Raji (cell line): ENCODE measurements around the gene DPP4.

ENCODE experiments used
- POLR2A ChIP-seq: IDR thresholded peaks from 2 replicates; pipeline ENCODE4 v1.6.1; 2011; ENCODE audit warnings: low read depth, low read length, control low read depth; ENCODE audit not compliant: insufficient read depth

The DPP4 gene

DNA sequence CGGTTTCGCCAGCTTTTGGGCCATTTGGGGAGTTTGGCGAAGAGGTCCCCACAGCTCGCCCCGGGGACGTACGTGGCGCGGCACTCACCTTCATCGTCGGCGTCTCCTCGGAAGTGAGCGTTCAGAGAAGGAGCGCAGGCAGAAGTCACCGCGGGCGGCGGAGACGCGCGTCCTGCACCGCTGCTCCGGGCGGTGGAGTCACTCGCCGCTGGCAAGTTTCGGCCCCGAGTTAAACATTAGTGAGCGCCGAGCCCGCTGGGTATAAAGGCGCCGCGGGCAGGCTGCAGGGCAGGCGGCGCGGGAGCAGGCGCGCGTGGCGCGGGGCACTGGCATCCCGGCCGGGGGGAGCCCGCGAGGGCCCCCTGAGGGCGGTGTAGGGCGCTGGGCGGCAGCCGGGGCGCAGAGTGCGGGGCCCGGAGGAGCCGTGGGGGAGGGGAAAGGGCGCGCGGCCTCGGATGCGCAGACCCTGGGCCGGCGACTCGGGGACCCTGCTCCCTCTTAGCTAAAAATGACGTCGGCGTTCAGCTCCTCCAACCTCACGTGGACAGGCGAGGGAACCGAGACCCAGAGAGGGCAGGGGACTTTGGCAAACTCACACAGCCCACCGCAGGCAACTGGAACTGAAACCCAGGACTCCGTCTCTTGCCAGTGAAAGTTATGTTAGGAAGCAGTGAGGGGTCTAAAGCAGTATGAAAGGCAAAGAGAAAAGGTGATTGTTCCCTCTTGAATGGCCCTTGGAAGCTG is at the start of gene DPP4:
DPP4 (minus strand) TSS at position 328 of the 744 bp plus-strand sequence; CDS start at position 94, 234 bp downstream.
- TF ChIP-seq POLR2A, result no peak

DNA sequence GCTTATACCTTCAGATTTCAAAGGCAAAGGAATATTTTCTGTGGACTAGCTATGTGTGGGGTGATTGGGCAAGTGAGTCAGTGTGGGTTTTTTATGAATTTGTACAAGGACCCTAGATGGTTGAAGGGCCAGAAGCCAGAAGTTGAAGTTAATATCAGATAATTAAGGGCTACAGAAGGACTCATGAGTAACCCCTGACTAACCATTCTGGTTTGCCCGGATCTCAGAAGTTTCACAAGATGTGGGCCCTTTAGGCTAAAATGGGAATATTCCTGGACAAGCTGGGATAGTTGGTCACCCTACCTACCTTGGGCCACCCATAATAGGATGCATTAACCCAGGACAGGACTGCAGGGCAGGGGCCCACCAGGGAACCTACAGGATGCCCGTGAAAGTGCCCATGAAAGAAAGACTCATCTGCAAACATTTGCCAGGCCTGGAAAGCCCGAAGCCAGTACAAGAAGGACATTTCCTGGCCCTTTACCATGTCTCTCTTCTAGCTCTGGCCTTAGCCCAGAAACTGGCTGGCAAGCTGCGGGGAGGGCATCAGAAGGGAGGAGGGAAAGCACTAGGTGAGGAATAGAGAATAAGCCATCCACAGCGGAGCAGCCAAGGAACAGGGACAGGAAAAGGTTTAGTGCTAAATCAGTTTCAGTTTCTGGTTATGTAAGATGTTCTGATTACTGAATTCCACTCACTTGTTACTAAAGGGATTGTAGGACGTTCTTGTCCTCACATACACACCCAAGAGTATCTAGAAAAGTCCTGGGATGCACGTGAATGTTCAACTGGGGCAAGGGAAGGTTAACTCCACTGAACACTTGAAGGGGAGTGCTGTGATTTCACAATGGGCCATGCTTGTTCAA is 44.4 kb upstream of the DPP4 start:
- TF ChIP-seq POLR2A, result no peak

DNA sequence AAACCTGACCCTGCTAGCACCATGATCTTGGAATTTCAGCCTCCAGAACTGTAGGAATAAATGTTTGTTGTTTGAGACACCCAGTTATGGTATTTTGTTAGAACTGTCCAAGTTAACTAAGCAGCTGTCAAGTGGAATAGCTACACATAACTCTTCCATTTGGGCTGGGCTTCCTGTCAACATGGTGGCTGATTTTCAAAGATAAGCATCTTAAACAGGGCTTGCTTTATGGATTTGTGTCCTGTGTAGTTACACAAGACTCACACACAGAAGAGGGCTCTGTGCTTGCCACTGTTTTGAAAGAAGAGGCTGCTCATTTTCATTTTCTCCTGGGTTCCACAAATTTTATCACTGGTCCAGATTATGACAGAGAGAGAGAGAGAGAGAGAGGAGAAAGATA is 42.3 kb upstream of the DPP4 start:
- no peak for TF ChIP-seq POLR2A

DNA sequence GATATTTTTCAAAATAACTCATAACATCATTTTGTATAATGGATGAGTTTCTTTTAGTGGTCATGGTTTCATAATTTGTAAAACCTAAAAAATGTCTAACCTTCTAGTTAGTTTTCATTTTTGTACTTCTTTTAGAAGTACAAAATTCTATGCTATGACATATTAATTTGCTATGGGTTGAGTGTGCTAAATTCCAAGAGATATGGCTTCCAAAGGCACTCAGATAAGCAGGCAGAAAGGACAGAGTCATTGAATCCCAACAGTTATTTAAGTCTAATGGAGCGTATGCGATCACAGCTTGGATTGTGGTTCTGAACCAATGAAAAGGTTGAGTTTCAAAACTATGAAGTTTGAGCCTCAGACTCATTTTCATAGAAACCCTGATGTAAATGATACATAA is 41.1 kb upstream of the DPP4 start:
- TF ChIP-seq POLR2A, result no peak

DNA sequence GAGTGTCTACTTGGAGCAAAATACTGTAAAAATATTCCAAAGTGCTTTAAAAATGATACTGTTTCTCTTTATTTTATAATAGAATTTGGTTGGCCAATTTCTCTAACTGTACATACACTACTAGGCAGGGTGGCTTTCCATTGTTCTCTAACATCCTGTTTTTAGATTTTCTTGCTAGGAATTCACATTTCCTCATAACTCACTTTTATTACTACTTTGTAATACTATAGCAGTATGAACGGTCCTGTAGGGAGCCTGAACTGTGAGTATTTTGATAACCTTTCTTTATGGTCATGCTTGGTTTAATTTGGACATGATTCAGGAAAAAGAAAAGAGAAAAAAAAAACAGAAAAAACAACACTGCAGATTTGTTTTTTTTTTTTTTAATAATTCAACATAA is 40.3 kb upstream of the DPP4 start:
- no peak for TF ChIP-seq POLR2A

DNA sequence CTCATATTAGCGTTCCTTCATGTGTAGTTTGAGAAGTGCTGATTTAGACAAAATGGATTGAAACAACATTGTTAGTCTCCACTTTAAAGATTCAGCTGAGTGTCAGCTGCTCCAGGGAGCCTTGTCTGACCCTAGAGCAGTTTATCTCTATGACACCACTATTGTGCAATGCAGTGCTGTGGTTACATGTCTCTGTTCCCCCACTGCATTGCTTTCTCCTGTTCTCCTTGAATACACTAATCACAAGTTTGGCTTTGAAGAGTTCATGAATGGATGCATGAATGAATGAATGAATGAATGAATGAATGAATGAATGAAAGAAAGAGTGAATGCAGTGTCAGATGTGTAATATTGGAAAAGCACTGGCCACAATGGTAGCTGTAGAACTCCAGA is 39.8 kb upstream of the DPP4 start:
- TF ChIP-seq POLR2A, result no peak

DNA sequence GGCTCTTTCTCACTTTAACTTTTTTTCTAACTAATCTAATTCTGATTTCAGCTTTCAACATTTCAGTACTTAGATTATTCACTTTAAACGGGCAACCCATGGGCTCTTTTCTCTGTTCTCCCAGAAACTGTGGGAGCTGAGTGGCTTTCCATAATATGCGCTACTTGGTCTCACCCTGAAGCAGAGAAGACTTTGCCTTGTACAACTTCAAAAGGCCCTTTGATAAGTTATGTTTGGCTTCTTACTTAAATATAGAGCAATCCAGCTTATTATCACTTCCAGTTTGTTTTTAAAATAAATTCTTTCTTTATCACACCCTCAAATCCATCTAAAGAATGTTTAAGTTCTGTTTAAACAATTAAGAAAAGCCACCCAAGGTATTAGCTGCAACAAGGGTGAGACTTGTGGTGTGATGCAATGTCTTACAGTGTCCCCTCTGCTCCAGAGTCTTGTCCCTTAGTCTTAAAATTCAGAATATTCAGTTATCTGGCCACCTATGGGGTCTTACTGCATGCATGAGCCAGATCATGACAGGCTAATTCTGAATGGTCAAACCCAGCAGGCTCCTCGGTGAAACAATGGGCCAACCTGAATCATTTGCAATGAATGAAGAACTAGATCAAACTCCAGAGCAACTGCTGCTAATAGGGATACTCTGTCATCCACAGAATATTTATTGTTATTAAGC is 39.2 kb upstream of the DPP4 start:
- no peak for TF ChIP-seq POLR2A

DNA sequence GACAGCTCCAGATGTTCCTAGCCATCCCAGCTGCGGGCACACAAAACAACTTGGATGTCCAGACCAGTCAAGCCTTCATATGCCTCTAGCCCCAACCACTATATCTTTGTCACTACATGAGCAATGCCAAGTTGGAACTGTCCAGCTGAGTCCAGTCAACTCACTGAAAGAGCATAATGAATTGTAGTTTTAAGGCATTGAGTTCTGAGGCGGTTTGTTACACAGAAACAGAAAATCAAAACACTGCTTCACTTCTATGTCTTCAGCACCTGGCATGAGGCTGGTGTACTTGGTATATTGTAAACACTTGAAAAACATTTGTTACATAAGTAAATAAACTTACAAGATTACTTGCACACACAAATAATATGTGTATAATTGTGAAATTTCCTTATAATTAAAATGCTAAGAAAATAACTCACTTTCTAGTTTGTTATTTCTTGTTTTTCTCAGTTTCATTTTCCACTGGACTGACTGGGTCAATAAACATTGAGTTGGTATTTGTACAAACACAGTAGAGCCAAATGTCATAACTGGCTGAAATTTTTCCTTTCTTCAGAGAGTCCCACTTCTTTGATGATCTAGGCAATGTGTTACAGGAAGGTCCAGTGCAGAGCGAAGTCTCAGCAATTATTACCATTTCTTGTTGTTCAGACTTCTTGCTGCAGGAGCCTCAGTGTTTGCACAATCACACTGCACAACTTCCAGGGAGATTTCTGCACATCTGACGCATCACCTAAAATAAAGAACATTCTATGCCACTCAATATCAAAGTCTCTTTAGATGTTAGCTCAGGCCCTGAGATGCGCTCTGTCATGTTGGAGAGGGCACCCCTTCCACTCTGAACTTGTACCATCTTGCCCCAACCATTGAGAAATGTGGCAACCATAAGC is 38.2 kb upstream of the DPP4 start:
- no peak for TF ChIP-seq POLR2A

DNA sequence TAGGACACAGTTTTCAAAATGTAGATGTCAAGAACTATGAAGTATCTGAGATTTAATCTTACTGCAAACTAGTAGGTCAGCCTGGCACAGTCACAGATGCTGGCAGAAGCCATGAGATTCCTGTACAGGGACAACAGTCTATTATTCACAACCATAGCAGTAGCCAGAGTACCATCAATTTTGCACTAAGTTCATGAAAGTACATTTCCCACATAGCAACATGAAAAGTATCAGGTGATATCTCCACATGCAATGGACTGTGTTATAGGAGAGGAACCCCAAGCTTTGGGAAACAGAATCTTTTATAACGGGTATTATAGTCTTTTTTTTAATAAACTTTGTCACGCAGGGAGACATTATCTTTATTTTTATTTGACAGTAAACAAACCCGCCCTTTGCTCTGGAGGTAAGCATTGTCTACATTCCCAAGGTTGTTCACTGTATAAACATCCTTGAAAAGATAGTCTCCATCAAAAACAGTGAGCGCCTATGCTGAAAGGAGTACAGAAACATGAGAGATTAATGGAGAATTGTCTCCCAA is 33.4 kb upstream of the DPP4 start:
- TF ChIP-seq POLR2A, result no peak

DNA sequence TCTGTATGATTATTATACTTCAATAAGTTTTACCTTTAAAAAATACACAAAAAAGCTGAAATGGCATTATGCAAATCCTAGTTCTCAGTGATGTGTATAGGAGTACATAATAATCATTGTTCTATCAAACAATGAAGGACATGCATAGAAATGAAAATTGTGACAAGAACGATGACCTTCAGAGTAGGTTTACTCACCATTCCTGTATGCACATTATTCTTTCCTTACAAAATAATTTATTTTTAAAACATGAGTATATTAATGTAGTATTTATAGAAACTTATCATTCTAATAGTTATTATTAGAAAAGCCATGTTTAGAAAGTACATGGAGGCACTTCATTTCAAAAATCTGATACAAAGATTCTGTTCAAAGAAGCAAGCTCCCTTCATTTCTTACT is 32.7 kb upstream of the DPP4 start:
- no peak for TF ChIP-seq POLR2A

DNA sequence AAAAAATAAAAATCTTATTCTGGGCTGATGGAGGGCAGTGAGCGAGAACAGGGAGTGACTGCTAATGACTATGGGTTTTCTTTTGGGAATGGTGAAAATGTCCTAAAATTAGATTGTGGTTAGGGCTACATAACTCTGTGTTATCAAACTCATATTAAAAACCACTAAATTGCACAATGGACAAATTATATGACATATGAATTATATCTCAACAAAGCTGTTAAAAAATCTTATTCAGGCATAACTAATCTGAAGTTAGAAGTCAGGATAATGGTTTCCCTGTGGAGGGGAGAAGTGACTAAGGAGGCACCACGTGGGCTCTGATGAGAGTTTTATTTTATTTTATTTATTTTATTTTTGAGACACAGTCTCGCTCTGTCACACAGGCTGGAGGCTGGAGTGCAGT is 32.1 kb upstream of the DPP4 start:
- TF ChIP-seq POLR2A, result no peak

DNA sequence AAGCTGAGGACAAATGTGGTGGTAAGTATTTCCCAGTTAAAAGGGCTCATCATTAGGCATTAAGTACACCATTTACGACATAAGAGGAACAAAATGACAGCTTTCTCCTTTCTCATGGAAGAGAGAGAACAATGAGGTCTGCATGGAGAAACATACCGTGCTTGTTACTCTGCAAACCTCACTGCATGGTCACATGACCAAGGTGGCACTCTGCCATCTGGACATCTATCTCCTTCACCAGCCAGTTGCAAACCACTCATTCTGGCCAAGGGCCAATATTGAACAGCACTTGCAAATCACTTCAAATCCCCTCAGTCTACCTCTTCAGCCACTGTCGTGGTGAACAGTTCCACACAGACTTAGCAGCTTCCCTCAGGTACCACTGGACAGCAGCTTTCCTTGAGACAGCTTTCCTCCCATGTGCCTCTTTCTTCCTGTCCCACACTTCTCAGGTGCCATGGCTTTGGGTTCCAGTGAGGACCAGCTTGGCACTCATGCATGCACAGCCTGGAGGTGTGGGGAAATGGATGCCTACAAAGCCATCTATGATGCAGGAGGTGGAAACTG is 29.5 kb upstream of the DPP4 start:
- TF ChIP-seq POLR2A, result no peak

DNA sequence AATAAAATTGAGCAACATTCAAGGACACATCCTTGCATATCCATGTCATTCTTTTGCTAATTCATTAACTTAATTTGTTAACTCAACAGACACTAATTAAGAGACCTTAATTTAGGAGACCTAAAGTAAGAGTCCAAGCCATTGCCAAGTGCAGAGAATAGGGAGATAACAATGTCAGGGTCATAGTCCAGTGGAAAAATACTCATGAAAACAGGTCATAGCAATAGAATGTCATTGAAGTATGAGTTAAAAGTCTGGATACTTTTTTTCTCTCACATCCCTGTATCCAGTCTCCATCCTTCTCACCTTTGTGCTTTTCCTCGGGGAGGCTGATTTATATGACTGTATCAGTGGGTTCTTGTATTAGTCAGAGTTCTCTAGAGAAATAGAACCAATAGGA is 26.6 kb upstream of the DPP4 start:
- TF ChIP-seq POLR2A, result no peak

DNA sequence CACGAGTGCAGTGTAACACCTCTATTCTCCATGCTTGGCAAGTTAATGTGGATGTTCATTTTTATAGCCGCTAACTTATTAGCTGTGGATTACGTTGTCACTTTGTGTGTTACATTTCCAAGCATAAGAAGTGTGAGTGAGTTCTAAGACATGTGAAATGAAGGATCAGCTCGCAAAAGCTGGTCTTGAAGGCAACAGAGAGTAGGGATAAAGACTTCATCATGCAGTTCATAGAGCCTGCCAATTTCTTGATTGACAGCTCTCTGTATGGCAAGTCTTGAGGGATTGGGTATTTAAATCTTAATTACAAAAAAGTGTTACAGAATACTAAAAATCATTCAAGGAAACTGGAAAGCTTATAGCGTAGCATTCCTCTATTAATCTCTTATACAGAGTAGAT is 25.8 kb upstream of the DPP4 start:
- TF ChIP-seq POLR2A, result no peak
